Measurements from ENCODE around the gene RAB4B.
A peak's percentile ranks its signal among the peaks of the same experiment; 100 is the strongest.

The RAB4B gene

DNA sequence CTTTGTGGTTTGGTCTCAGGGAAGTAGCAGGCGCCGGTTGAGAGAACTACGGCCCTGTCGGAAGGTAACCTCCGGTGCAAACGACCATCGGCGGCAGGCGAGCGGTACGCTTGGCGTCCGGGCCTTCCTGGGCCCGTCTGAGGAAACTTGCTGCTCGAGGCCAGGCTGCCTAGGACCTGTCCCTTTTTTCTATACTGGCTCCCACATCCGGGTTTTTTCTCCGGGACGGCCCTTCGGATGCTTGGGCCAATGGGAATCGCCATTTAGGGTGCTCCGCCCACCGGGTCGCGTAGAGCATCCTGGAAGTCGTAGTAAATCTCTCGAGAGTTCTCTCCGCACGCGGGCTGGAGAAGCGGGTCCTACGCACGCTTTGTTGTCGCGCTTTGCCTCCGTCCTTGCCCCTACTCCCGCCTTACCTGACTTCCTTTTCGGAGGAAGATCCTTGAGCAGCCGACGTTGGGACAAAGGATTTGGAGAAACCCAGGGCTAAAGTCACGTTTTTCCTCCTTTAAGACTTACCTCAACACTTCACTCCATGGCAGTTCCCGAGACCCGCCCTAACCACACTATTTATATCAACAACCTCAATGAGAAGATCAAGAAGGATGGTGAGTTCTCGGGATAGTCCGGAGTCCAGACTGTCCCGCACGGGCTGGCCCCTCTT, 27.0 kb upstream of the RAB4B start, which contains the start of gene SNRPA:
TSS of gene SNRPA (plus strand) at position 330 of the 664 bp plus-strand sequence. CDS start at position 536, 206 bp downstream.
- Histone ChIP-seq H3K9ac (ENCODE audit: low read depth in 1 of 2, low read length in 2 of 2) (peak within 1 kb of the TSS; percentile 83 to 95), H3K27ac (ENCODE audit: low read depth in 2 of 2, low read length in 2 of 2) (peak within 1 kb of the TSS; percentile 96 to 98), H3K4me1 (ENCODE audit: control insufficient read depth in 2 of 2, insufficient read depth in 2 of 2, low read length in 2 of 2) (peaks cover 25 to 43% of the 10 kb centered on the region in 2 donors), H3K27me3 (ENCODE audit: control insufficient read depth in 2 of 2, insufficient read depth in 2 of 2, low read length in 2 of 2) (no peaks in the 10 kb centered on the region), H3K9me3 (ENCODE audit: control insufficient read depth in 2 of 2, low read length in 2 of 2) (no peaks in the 10 kb centered on the region), H3K4me3 (ENCODE audit: low read length in 2 of 2) (peak within 1 kb of the TSS; percentile 92 to 98), H3K36me3 (ENCODE audit: control insufficient read depth in 2 of 2, insufficient read depth in 2 of 2, low read length in 2 of 2) (peaks cover 1 to 7% of the 10 kb centered on the region in 2 donors)

GRCh38 chr19:40752257-40752781, 25.7 kb upstream of the RAB4B start:
- H3K27ac ChIP-seq (ENCODE audit: low read depth in 2 of 2, low read length in 2 of 2) = peak overlapping the region; percentile 96 to 98
- peak overlapping the region; percentile 56 to 83 for H3K9ac ChIP-seq (ENCODE audit: low read depth in 1 of 2, low read length in 2 of 2)

DNA sequence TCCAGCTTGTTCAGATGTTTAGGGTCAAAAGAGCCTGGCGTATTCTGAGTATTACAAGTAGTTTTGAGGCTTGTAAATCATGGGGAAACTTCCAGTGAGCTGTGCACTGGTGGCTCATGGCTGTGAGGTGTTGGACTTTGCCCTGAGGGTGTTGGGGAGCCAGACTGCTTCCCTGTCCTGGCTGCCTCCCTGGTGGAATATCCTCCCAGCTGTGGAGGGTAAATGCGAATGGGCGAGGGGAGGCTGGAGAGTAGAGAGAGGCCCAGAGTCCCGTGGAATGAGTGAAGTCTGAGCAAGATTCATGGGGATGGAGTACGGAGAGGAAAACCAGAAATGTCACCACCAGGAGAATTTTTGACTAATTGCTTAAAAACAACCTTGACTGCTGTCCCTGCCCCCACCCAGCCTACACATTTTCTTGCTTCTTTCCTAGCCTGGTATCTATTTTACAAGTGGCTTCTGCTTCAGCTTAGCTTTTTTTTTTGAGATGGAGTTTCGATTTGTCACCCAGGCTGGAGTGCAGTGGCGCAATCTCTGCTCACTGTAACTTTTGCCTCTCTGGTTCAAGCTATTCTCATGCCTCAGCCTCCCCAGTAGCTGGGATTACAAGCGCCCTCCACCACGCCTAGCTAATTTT, 23.3 kb upstream of the RAB4B start:
- Histone ChIP-seq H3K4me3 (ENCODE audit: low read length in 2 of 2) (peak overlapping the region; percentile 36 to 67), H3K27ac (ENCODE audit: low read depth in 2 of 2, low read length in 2 of 2) (peak overlapping the region; percentile 90 to 91), H3K27me3 (ENCODE audit: control insufficient read depth in 2 of 2, insufficient read depth in 2 of 2, low read length in 2 of 2) (no peaks in the 10 kb centered on the region), H3K36me3 (ENCODE audit: control insufficient read depth in 2 of 2, insufficient read depth in 2 of 2, low read length in 2 of 2) (peaks cover 24 to 35% of the 10 kb centered on the region in 2 donors), H3K9me3 (ENCODE audit: control insufficient read depth in 2 of 2, low read length in 2 of 2) (no peaks in the 10 kb centered on the region), H3K9ac (ENCODE audit: low read depth in 1 of 2, low read length in 2 of 2) (peak overlapping the region; percentile 64 to 70), H3K4me1 (ENCODE audit: control insufficient read depth in 2 of 2, insufficient read depth in 2 of 2, low read length in 2 of 2) (peaks cover 24 to 37% of the 10 kb centered on the region in 2 donors)

More at GRCh38 chr19:40752257-40752781, 25.7 kb upstream of the RAB4B start:
- H3K4me1 ChIP-seq (ENCODE audit: control insufficient read depth in 2 of 2, insufficient read depth in 2 of 2, low read length in 2 of 2) = peaks cover 29 to 43% of the 10 kb centered on the region in 2 donors
- H3K4me3 ChIP-seq (ENCODE audit: low read length in 2 of 2) = peak overlapping the region; percentile 92 to 98
- H3K36me3 ChIP-seq (ENCODE audit: control insufficient read depth in 2 of 2, insufficient read depth in 2 of 2, low read length in 2 of 2) = peaks cover 8 to 19% of the 10 kb centered on the region in 2 donors
- H3K9me3 ChIP-seq (ENCODE audit: control insufficient read depth in 2 of 2, low read length in 2 of 2) = no peaks in the 10 kb centered on the region
- H3K27me3 ChIP-seq (ENCODE audit: control insufficient read depth in 2 of 2, insufficient read depth in 2 of 2, low read length in 2 of 2) = no peaks in the 10 kb centered on the region

GRCh38 chr19:40755248-40755624, 22.8 kb upstream of the RAB4B start:
- Histone ChIP-seq H3K27me3 (ENCODE audit: control insufficient read depth in 2 of 2, insufficient read depth in 2 of 2, low read length in 2 of 2) (no peaks in the 10 kb centered on the region), H3K27ac (ENCODE audit: low read depth in 2 of 2, low read length in 2 of 2) (peak overlapping the region in 1 of 2 donors; percentile 91), H3K4me3 (ENCODE audit: low read length in 2 of 2) (peak overlapping the region in 1 of 2 donors; percentile 67), H3K9me3 (ENCODE audit: control insufficient read depth in 2 of 2, low read length in 2 of 2) (no peaks in the 10 kb centered on the region), H3K4me1 (ENCODE audit: control insufficient read depth in 2 of 2, insufficient read depth in 2 of 2, low read length in 2 of 2) (peaks cover 22 to 32% of the 10 kb centered on the region in 2 donors), H3K36me3 (ENCODE audit: control insufficient read depth in 2 of 2, insufficient read depth in 2 of 2, low read length in 2 of 2) (peaks cover 28 to 40% of the 10 kb centered on the region in 2 donors), H3K9ac (ENCODE audit: low read depth in 1 of 2, low read length in 2 of 2) (no peak overlapping the region)

DNA sequence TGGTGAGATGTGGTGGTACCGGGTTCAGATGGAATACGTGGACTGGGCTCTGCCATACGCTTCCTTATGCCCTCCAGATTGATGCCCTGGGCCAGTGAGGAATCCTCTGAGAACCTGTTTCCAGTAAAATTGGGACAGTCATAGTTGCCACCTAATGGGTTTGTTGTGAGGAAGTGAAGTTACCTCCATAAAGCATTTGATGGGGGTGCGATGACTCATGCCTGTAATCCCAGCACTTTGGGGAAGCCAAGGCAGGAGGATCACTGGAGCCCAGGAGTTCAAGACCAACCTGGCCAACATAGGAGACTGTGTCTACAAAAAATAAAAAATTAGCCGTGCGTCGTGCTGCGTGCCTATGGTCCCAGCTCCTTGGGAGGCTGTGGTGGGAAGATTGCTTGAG, 22.3 kb upstream of the RAB4B start:
- H3K4me3 ChIP-seq (ENCODE audit: low read length in 2 of 2) = peak overlapping the region in 1 of 2 donors; percentile 50
- H3K27ac ChIP-seq (ENCODE audit: low read depth in 2 of 2, low read length in 2 of 2) = no peak overlapping the region
- no peak overlapping the region for H3K9ac ChIP-seq (ENCODE audit: low read depth in 1 of 2, low read length in 2 of 2)
- H3K27me3 ChIP-seq (ENCODE audit: control insufficient read depth in 2 of 2, insufficient read depth in 2 of 2, low read length in 2 of 2) = no peaks in the 10 kb centered on the region
- H3K9me3 ChIP-seq (ENCODE audit: control insufficient read depth in 2 of 2, low read length in 2 of 2) = no peaks in the 10 kb centered on the region
- H3K36me3 ChIP-seq (ENCODE audit: control insufficient read depth in 2 of 2, insufficient read depth in 2 of 2, low read length in 2 of 2) = peaks cover 33 to 45% of the 10 kb centered on the region in 2 donors
- peaks cover 22 to 32% of the 10 kb centered on the region in 2 donors for H3K4me1 ChIP-seq (ENCODE audit: control insufficient read depth in 2 of 2, insufficient read depth in 2 of 2, low read length in 2 of 2)

- Histone ChIP-seq H3K4me1 (ENCODE audit: control insufficient read depth in 2 of 2, insufficient read depth in 2 of 2, low read length in 2 of 2) (peaks cover 22 to 32% of the 10 kb centered on the region in 2 donors), H3K9me3 (ENCODE audit: control insufficient read depth in 2 of 2, low read length in 2 of 2) (no peaks in the 10 kb centered on the region), H3K4me3 (ENCODE audit: low read length in 2 of 2) (no peak overlapping the region), H3K27ac (ENCODE audit: low read depth in 2 of 2, low read length in 2 of 2) (no peak overlapping the region), H3K27me3 (ENCODE audit: control insufficient read depth in 2 of 2, insufficient read depth in 2 of 2, low read length in 2 of 2) (no peaks in the 10 kb centered on the region), H3K9ac (ENCODE audit: low read depth in 1 of 2, low read length in 2 of 2) (peak overlapping the region in 1 of 2 donors; percentile 19), H3K36me3 (ENCODE audit: control insufficient read depth in 2 of 2, insufficient read depth in 2 of 2, low read length in 2 of 2) (peaks cover 41 to 52% of the 10 kb centered on the region in 2 donors)
Observed at GRCh38 chr19:40756502-40757110, 21.4 kb upstream of the RAB4B start.

GRCh38 chr19:40758491-40758890, 19.6 kb upstream of the RAB4B start:
- Histone ChIP-seq H3K4me3 (ENCODE audit: low read length in 2 of 2) (no peak overlapping the region), H3K36me3 (ENCODE audit: control insufficient read depth in 2 of 2, insufficient read depth in 2 of 2, low read length in 2 of 2) (peaks cover 60 to 70% of the 10 kb centered on the region in 2 donors), H3K9me3 (ENCODE audit: control insufficient read depth in 2 of 2, low read length in 2 of 2) (no peaks in the 10 kb centered on the region), H3K4me1 (ENCODE audit: control insufficient read depth in 2 of 2, insufficient read depth in 2 of 2, low read length in 2 of 2) (peaks cover 20 to 22% of the 10 kb centered on the region in 2 donors), H3K27me3 (ENCODE audit: control insufficient read depth in 2 of 2, insufficient read depth in 2 of 2, low read length in 2 of 2) (no peaks in the 10 kb centered on the region), H3K27ac (ENCODE audit: low read depth in 2 of 2, low read length in 2 of 2) (no peak overlapping the region), H3K9ac (ENCODE audit: low read depth in 1 of 2, low read length in 2 of 2) (no peak overlapping the region)

DNA sequence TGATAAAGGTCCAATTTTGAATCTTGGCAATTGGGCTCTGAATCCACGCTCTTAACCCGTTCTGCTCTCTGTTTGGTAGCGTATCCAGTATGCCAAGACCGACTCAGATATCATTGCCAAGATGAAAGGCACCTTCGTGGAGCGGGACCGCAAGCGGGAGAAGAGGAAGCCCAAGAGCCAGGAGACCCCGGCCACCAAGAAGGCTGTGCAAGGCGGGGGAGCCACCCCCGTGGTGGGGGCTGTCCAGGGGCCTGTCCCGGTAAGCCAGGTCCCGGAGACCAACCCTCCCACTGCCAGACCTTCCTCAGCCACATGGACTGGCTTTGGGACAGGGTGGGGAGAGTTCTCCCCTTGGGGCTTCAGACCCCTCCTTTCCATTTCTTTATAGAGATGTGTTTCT, 18.7 kb upstream of the RAB4B start:
- H3K9me3 ChIP-seq (ENCODE audit: control insufficient read depth in 2 of 2, low read length in 2 of 2) = no peaks in the 10 kb centered on the region
- H3K36me3 ChIP-seq (ENCODE audit: control insufficient read depth in 2 of 2, insufficient read depth in 2 of 2, low read length in 2 of 2) = peaks cover 68 to 79% of the 10 kb centered on the region in 2 donors
- peaks cover 13 to 20% of the 10 kb centered on the region in 2 donors for H3K4me1 ChIP-seq (ENCODE audit: control insufficient read depth in 2 of 2, insufficient read depth in 2 of 2, low read length in 2 of 2)
- H3K27me3 ChIP-seq (ENCODE audit: control insufficient read depth in 2 of 2, insufficient read depth in 2 of 2, low read length in 2 of 2) = no peaks in the 10 kb centered on the region
- no peak overlapping the region for H3K9ac ChIP-seq (ENCODE audit: low read depth in 1 of 2, low read length in 2 of 2)
- H3K27ac ChIP-seq (ENCODE audit: low read depth in 2 of 2, low read length in 2 of 2) = no peak overlapping the region
- no peak overlapping the region for H3K4me3 ChIP-seq (ENCODE audit: low read length in 2 of 2)

DNA sequence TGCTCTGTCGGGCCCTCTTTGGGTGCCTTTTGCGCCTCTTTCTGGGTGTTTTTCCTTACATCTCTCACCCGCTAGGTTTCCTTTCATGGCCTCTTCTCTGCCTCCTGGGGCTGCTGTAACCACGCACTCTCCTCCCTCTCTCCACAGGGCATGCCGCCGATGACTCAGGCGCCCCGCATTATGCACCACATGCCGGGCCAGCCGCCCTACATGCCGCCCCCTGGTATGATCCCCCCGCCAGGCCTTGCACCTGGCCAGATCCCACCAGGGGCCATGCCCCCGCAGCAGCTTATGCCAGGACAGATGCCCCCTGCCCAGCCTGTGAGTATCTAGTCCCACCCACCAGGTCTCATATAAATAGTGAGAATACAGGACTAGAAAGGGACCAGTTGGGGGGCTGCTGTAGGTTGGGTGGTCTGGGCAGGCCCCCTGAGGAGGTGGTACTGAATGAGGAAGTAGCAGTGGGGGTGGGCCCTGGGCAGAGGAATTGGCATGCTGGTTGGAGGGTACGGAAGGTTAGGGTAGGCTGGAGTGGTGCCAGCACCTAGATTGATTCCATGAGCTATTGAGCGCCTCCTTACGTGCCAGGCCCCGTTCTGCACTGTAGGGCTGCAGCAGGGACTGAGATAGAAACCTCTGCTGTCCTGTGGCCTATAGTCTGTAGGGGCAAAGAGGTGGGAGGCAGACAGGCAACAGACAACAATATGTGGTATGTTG, 15.1 kb upstream of the RAB4B start:
- H3K36me3 ChIP-seq (ENCODE audit: control insufficient read depth in 2 of 2, insufficient read depth in 2 of 2, low read length in 2 of 2) = peaks cover 73 to 76% of the 10 kb centered on the region in 2 donors
- no peak overlapping the region for H3K27ac ChIP-seq (ENCODE audit: low read depth in 2 of 2, low read length in 2 of 2)
- no peak overlapping the region for H3K4me3 ChIP-seq (ENCODE audit: low read length in 2 of 2)
- H3K4me1 ChIP-seq (ENCODE audit: control insufficient read depth in 2 of 2, insufficient read depth in 2 of 2, low read length in 2 of 2) = no peaks in the 10 kb centered on the region
- no peak overlapping the region for H3K9ac ChIP-seq (ENCODE audit: low read depth in 1 of 2, low read length in 2 of 2)
- no peaks in the 10 kb centered on the region for H3K27me3 ChIP-seq (ENCODE audit: control insufficient read depth in 2 of 2, insufficient read depth in 2 of 2, low read length in 2 of 2)
- H3K9me3 ChIP-seq (ENCODE audit: control insufficient read depth in 2 of 2, low read length in 2 of 2) = no peaks in the 10 kb centered on the region
